ENCODE measurements around the gene TMEM80.

DNA sequence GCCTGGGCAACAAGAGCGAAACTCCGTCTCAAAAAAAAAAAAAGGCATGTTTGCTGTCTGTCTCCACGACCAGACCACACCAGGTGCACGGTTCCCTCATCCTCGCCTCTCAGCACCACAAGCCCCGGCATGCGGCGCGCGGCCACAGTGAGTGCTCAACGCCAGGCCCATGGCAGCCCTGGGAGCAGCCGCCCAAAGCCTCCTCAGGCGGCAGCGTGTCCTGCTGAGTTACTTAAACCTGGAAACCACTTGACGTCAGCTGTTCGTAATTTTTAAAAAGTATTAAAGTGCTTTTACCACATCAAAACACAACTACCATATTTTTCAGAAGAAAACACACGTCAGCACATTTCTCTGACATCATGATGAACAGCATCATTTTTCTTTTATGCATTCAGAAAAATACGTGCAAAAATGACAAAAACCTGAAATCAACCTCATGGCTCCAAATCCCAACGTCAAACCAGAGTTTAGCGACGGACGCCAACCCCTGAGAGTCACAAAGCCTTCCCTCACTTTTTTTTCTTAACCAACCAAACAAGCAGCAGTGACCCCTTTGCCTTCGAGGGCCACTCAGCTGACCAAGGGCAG lies 2.7 kb upstream of the TMEM80 start:
- TF ChIP-seq CTCF (IDR thresholded peaks at IDR 0.05) (no peak), POLR2A (IDR thresholded peaks at IDR 0.05) (no peak)

Data from lower leg skin (tissue), 3 donors.